Activated CD4-positive, alpha-beta T cell treated with anti-CD3 and anti-CD28 coated beads for 1 hour (primary cell): ENCODE data around the gene AK8.
A peak's percentile ranks its signal among the peaks of the same experiment; 100 is the strongest.

Experiments used
- DNase-seq: peaks from one replicate; pipeline ENCODE4 v3.0.0-alpha.2; 2020

Gene AK8

DNA sequence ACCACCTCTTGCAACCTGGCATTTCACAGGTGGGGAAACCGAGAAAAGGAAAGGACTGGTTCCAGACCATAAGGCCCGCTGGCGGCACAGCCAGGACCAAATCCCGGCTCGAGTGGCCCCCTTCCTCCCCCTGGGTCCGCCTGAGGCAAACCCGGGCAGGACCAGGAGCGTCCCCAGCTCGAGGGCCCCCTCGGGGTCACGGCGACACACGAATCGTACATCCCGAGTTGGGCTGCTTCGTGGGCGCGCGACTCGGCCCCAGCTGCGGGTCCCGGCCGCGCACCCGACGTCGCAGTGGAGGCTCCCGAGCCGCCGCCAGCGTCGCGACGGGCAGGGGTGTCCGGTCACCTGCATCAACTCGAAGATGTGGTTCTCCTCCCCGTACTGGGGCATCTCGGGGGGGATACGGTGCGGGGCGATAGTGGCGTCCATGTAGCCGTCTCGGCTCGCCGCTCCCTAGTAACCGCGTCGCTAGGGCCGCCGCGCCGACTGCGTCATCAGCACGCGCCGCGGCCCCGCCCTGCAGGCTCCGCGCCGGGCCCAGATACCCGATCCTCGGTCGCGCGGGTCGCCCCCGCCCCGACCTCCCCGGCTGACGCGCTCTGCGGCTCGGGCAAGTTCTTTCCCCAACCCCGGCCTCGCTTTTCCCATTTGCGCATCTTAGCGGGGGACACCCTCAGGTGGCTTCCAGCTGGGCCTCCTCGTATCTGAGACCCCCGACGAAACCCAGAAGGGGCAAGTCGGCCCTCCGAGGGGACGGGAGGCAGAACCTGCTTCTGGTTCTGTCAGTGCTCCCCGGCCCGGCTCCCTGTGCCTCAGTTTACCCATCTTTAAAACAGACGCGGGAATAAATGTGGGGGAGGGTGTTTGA, at the start of gene AK8:
AK8 (minus strand) TSS at position 461 of the 871 bp plus-strand sequence; CDS start at position 432, 29 bp downstream.
- peak; percentile 68 for DNase-seq

DNA sequence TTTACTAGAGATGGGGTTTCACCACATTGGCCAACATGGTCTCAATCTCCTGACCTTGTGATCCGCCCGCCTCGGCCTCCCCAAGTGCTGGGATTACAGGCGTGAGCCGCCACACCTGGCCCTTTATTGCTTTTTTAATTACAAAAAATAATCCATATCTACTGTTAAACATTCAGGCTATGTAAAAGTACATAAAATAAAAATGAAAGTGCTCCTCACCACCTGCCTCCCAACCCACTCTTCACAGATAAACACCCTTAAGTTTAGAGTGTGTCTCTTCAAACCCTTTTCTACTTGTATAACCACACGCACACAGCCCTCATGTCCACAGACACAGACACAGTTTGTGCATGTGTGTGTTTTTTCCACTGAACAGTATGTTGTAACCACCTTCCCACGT, 49.6 kb upstream of the AK8 start:
- no peak for DNase-seq

DNA sequence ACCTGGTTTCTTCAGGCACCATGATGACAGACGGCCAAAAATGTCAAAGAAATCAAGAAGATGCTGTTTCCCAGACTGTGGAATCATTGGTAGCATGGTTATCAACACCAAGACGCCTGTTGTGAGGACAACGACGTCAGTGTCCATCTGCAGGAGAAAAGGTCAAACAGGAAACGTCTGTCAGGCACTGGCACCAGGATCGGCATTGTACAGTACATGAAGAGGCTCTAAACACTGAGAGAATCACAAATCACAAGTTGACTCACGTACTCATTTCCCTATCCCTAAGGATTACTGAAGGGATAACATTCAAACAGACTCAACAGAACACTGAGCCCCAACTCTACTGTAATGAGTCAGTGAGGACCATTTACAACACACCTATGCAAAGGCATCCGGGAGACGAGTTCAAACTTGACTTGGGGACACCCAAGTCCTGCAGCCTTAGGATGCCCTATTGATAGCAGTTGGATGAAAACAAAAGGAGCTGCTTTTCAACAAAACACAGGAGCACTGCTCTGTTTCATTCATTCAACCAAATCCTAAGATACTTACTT, 45.3 kb upstream of the AK8 start:
- DNase-seq = no peak

- DNase-seq = no peak
These were observed 41.7 kb upstream of the AK8 start for GRCh38 chr9:132919614-132920268.

DNA sequence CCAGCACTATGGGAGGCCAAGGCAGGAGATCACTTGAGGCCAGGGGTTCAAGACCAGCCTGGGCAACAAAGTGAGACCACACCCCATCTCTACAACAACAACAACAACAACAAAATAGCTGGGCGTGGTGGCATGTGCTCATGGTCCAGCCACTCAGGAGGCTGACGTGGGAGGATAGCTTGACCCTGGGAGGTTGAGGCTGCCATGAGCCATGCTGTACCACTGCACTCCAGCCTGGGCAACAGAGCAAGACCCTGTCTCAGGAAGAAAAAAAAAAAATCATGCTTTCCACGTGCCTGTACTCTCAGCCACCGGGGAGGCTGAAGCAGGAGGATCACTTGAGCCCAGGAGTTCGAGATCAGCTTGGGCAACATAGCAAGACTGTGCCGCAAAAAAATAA, 36.8 kb upstream of the AK8 start:
- no peak for DNase-seq

GRCh38 chr9:132912131-132912530, 34.0 kb upstream of the AK8 start:
- no peak for DNase-seq

GRCh38 chr9:132910376-132910775, 32.3 kb upstream of the AK8 start:
- DNase-seq = no peak

DNA sequence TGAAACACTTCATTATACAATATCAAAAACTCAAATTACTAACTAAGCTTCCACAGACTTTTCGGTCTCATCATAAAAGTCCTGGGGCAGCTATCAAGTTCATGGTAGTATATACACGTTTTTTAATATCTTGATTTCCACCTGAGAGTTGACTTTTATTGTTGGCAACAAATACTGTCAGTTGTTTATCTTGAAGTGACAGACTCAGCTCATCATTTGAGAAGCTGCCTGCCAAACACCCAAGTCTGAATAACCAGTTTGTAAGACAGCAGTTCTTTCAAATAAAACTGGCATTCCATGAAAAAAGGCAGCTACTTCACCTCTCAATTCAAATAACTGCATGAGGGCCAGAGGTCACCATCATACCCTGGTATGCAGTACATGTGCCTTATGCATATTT, 31.2 kb upstream of the AK8 start:
- no peak for DNase-seq

DNA sequence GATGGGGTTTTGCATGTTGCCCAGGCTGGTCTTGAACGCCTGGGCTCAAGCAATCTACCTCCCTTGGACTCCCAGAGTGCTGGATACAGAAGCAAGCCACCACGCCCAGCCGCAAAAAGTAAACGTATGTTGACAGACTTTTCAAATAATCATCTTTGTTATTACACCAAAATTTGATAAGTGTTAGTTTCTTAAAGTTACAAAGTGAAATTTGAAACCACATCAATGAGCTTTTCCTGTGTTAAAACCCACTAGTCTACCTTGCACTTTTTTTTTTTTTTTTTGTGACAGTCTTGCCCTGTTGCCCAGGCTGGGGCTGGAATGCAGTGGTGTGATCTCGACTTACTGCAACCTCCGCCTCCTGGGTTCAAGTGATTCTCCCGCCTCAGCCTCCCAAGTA, 30.6 kb upstream of the AK8 start:
- DNase-seq = no peak

DNA sequence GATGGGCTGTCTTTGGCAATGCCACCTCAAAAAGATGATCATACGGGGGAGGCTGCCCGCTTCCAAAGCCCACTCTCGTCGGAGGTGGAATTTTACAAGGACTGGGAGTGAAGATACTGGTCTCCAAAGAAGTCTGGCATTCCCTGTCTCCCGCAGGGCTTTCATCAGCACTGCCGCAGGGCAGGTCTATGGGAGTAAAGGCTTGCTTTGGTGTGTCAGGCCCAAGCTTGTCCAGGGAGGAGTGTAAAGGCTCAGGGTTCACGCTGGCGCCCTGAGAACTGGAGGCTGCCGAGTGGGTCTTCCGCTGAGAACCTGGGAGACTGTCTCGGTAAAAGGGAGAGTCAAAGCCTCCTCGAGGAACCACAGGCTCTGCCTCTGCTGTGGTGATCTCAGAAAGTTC, 27.6 kb upstream of the AK8 start:
- DNase-seq = no peak

GRCh38 chr9:132903574-132904492, 25.7 kb upstream of the AK8 start:
- no peak for DNase-seq

DNA sequence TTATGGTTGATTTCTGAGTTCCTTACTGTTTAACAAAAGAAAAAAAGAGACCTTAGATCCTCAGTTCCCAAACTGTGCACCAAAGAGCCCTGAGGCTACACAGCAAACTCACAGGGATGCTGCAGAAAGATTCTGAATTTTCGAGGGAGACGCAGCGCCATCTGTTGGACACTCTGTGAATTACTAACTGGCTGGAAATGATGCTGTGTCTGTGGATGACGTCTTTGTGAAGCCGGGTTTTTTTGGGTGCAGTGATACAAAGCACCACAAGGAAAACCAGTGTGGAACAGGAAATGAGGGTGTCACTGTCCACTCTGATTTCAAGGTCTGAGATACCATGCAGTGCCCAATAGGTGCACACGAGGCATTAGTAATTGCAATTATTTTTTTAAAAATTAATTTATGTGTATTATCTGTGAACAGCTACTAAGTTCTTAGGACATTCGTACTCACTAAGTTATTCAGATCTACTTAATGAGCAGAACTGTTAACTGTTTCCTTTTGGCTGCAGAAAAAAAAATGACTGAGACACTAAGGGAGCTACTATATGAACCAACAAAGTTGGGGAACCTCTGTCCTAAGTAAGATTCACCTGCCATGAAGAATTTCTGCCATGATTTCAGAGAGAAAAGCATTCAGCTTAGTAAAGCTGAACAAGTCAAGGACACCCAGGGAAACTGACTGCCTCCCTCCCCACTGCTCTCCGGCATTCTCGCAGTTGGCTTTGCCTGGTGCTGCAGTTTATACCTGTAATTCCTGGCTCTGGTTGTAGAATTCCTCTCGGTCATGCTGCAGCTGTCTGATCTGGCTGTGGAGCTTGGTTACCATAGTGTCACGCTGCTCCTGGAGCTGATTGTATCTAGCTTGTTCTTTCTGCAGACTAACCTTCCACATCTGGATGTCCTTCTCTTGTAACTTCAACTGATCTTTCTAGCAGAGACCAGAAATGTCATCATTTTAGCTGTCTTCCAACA, 24.1 kb upstream of the AK8 start:
- DNase-seq = peak; percentile 56

- DNase-seq = no peak
These were observed 20.0 kb upstream of the AK8 start for GRCh38 chr9:132898051-132898450.

DNA sequence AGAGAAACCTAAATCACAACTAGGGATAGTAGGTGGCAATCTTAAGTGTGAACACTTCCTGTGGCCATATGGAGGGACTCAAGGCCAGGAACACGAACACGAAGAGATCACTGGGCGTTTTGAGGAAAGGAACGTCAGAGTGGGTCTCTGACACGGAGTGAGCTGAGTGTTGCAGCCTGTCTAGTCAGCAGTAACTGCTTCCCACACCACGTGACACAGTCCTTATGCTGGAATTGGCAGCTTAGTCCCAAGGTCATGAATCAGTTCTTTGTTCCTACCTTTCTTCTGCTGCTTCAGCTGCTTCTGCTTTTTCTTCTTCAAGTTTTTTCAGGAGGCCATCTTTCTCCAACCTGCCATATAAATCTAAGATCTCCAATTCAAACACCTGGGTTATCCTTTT, 18.8 kb upstream of the AK8 start:
- no peak for DNase-seq

DNA sequence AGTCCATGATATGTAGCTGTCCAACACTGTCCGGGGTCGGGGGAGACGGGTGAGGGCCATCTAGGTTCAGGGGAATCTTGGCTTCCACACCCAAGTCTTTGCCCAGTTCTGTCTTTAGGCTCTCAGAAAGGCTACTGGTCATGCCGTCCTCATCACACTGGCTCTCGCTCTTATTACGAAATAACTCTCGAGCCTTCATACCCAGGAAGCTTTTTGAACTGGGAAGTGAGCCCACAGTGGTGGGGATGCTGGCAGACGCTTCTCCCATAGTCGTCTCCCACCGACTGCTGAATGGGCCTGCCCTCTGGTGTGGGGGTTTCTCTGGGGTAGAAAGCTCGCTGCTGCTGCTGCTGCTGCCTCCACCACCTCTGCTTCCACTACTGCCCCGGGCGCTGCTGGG, 18.2 kb upstream of the AK8 start:
- no peak for DNase-seq

DNA sequence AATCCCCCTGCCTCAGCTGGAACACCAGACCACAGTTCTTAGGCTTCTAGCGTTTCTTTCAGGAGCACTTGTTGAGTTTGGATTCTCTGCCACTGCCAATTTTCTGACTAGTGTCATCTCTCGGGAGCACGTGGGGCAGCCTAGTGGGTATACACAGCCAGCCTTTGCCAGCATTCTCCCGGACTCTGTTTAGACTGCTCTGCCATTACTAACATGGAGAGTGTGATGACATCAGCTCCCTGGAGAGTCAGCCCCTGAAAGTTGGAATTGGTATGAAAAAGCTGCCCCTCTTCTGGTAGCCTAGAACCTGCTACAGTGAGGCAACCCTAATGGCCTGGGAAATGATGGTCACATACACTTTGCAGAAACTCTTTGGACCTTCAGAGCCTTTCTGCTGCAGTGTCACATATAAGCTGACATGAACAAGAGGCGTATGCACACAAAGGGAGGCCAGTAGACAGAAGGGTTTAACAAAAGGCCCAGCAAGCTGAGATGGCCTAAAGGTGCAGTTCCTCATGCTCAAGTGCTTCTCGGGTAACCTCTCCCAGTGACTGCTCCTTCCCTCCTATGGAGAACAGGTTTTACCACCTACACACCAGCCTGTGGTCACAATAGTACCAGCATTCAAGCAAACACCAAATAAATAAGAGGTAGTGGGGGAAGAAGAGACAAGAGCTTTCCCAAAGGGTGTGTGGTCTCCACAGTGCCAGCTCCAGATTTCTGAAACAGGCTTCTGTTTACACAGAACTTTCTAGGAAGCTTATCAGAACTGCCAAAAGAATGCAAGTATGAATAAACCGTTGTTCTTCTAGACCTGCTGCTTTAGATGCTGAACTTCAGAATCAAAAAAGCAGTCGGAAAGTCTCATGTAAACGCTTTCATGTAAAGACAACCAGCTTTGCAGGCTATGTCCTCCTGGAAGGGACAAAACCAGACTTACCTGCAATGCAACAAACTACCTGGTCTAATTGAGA, 17.1 kb upstream of the AK8 start:
- no peak for DNase-seq

- no peak for DNase-seq
These were observed 16.3 kb upstream of the AK8 start for GRCh38 chr9:132894346-132894745.

- DNase-seq = no peak
These were observed 14.3 kb upstream of the AK8 start for GRCh38 chr9:132892400-132892799.

GRCh38 chr9:132888151-132888550, 10.1 kb upstream of the AK8 start:
- no peak for DNase-seq
